Kidney (tissue), 14 donors: ENCODE results near the gene MSRB1. TPM values are rescaled to one million over a fixed set of nuclear protein-coding genes. Genes with fewer than 3 reads are reported as not detected.
A peak's percentile ranks its signal among the peaks of the same experiment; 100 is the strongest.
"Not testable (repeated sequence)": the region's sequence is repeated elsewhere in the genome, so short reads cannot be mapped to it uniquely, and the experiment has no call there.

Experiments used
- DNase-seq, 5 donors: peaks; one replicate each; pipeline ENCODE4 v3.0.0-alpha.2; 2013 to 2020
- FAIRE-seq: peaks from 2 replicates; lab custom pipeline; 2012; peaks lifted over from hg19 to GRCh38; lab: Jason Lieb, UNC
- H3K27ac ChIP-seq, 2 donors: one replicate each; pipeline ENCODE4 v1.7.0; 2013; ENCODE audit warnings: low read depth in 2 of 2, low read length in 2 of 2, inconsistent platforms in 1 of 2
- H3K27me3 ChIP-seq: one replicate; pipeline ENCODE4 v1.7.1; 2013; ENCODE audit warnings: low read length, inconsistent platforms; ENCODE audit not compliant: control insufficient read depth, insufficient read depth
- H3K36me3 ChIP-seq, 3 donors: one replicate each; pipeline versions ENCODE4 v1.7.0 to v1.7.1; 2013; ENCODE audit warnings: low read length in 3 of 3, control low read depth in 1 of 3, inconsistent platforms in 1 of 3; ENCODE audit not compliant: insufficient read depth in 3 of 3, control insufficient read depth in 2 of 3
- H3K4me1 ChIP-seq, 3 donors: one replicate each; pipeline versions ENCODE4 v1.7.0 to v1.7.1; 2013; ENCODE audit warnings: low read length in 3 of 3, inconsistent platforms in 1 of 3, low read depth in 1 of 3; ENCODE audit not compliant: control insufficient read depth in 2 of 3, insufficient read depth in 2 of 3
- H3K4me3 ChIP-seq, 3 donors: one replicate each; pipeline versions ENCODE4 v1.7.0 to v1.8.1; 2013; ENCODE audit warnings: low read length in 3 of 3, control low read depth in 1 of 3, inconsistent platforms in 1 of 3
- H3K9ac ChIP-seq, 3 donors: one replicate each; pipeline versions ENCODE4 v1.7.0 to v1.7.1; 2013; ENCODE audit warnings: low read length in 3 of 3, control low read depth in 1 of 3, inconsistent platforms in 1 of 3
- H3K9me3 ChIP-seq, 3 donors: one replicate each; pipeline versions ENCODE4 v1.7.0 to v1.7.1; 2013; ENCODE audit warnings: low read length in 3 of 3, control low read depth in 1 of 3, inconsistent platforms in 1 of 3; ENCODE audit not compliant: control insufficient read depth in 2 of 3, insufficient read depth in 1 of 3
- intact Hi-C: fragments of 100-400 bp; cut with DNase I; formaldehyde crosslinking; loops from one replicate; pipeline ENCODE4 v1.11.1; 2022
- polyA plus RNA-seq: library from polyadenylated mRNA; stranded (reverse); fragments of 350-450 nt; fragmentation: Illumina TruSeq; extraction: RNeasy Lipid Tissue Mini Kit (QIAGEN cat#74804); gene quantifications from one replicate; pipeline ENCODE4 v1.2.3, GENCODE V29; 2014; ENCODE audit warnings: low read depth, low replicate concordance; ENCODE audit not compliant: insufficient read depth
- total RNA-seq: library from RNA; stranded (reverse); fragmentation: NEBNext Ultra II Directional; extraction: Animal tissue kit (Norgen Biotek cat#: 25700); gene quantifications from one replicate; pipeline ENCODE4 v1.2.1, GENCODE V29; 2021
- TF ChIP-seq, protein P1 (sequence below): IDR thresholded peaks from 3 replicates; pipeline ENCODE4 v1.5.1; 2012; ENCODE audit warnings: mild to moderate bottlenecking, moderate library complexity, borderline replicate concordance; ENCODE audit not compliant: insufficient read depth; ENCODE audit errors: extremely low read depth
- donor health status: control.
- donor health status: control.
- donor health status: control.
- donor health status: control.
- donor health status: control.
- donor health status: DM: yes; HTN: yes; CAD: no.
- donor health status: Normal renal cell carcinoma (clear cell type).

The MSRB1 gene
- total and polyA plus RNA-seq, 2 donors from 2014 or later: 32.0 to 189 TPM

DNA sequence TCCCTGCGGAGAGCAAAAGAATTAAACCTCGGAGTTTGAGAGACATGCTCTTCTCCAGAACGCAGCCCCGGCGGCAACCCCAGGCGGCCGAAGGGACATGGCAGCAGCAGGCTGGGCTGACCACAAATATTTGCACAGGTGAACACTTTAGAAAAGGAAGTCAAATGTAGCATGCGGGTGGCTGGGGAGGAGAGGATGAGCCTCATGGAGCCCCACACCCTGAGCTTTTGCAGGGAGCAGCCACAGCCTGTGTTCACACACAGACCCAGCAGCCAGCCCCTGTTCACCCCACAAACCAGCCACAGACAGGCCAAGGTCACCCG, 42.6 kb downstream of the MSRB1 start:
- H3K9me3 ChIP-seq: no peaks in the 10 kb centered on the region
- no peak overlapping the region for H3K4me3 ChIP-seq
- no peaks in the 10 kb centered on the region for H3K4me1 ChIP-seq
- no peaks in the 10 kb centered on the region for H3K36me3 ChIP-seq
- no peak for FAIRE-seq
- TF ChIP-seq, protein P1, sequence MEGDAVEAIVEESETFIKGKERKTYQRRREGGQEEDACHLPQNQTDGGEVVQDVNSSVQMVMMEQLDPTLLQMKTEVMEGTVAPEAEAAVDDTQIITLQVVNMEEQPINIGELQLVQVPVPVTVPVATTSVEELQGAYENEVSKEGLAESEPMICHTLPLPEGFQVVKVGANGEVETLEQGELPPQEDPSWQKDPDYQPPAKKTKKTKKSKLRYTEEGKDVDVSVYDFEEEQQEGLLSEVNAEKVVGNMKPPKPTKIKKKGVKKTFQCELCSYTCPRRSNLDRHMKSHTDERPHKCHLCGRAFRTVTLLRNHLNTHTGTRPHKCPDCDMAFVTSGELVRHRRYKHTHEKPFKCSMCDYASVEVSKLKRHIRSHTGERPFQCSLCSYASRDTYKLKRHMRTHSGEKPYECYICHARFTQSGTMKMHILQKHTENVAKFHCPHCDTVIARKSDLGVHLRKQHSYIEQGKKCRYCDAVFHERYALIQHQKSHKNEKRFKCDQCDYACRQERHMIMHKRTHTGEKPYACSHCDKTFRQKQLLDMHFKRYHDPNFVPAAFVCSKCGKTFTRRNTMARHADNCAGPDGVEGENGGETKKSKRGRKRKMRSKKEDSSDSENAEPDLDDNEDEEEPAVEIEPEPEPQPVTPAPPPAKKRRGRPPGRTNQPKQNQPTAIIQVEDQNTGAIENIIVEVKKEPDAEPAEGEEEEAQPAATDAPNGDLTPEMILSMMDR: no peak
- intact Hi-C loops: no loop called here
- H3K27me3 ChIP-seq: no peaks in the 10 kb centered on the region
- no peak overlapping the region for H3K9ac ChIP-seq
- no peak overlapping the region for H3K27ac ChIP-seq
- DNase-seq: peak in 1 of 5 donors; percentile 29

DNA sequence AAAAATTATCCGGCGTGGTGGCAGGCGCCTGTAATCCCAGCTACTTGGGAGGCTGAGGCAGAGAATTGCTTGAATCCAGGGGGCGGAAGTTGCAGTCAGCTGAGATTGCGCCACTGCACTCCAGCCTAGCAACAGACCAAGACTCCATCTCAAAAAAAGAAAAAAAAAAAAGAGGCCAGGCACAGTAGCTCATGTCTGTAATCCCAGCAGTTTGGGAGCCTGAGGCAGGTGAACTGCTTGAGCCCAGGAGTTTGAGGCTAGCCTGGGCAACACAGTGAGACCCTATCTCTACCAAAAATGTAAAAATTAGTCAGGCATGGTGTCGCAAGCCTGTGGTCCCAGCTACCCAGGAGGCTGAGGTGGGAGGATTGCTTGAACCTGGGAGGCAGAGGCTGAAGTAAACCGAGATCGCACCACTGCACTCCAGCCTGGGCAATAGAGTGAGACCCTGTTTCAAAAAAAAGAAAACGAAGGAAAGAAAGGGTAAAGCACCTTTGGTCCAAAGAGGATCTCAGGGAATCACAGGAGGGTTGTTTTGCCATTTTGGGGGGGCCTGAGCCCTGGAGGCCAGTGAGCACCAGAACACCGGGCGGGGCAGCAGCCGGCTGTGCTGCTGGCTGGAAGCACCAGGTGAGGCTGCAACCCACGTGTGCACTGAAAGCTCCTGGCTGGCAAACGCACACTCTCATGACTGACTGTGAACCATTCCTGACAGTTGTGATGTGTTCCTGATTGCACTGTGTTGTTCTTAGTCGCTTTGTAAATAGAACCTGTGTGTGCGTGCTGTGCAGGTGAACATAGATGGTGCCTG, 43.2 kb downstream of the MSRB1 start:
- Histone ChIP-seq H3K4me1 (no peaks in the 10 kb centered on the region), H3K4me3 (no peak overlapping the region), H3K9me3 (no peaks in the 10 kb centered on the region), H3K27ac (no peak overlapping the region), H3K36me3 (no peaks in the 10 kb centered on the region), H3K9ac (no peak overlapping the region), H3K27me3 (no peaks in the 10 kb centered on the region)
- FAIRE-seq: no peak
- TF ChIP-seq, protein P1: no peak
- intact Hi-C loops: no loop called here
- DNase-seq: peak in 1 of 5 donors; percentile 38

DNA sequence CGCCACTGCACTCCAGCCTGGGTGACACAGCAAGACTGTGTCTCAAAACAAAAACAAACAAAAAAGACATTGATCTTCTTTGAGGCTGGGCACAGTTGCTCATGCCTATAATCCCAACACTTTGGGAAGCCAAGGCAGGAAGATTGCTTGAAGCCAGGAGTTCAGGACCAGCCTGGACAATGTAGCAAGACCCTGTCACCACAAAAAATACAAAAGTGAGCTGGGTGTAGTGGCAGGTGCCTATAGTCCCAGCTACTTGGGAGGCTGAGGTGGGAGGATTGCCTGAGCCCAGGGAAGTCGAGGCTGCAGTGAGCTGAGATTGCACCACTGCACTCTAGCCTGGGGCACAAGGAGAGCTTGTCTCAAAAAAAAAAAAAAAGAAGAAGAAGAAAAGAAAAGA, 45.3 kb downstream of the MSRB1 start:
- H3K27me3 ChIP-seq, intact Hi-C loops, FAIRE-seq, H3K9me3 ChIP-seq, H3K4me1 ChIP-seq, H3K9ac ChIP-seq, H3K4me3 ChIP-seq, H3K27ac ChIP-seq, H3K36me3 ChIP-seq: not testable (repeated sequence)
- peak in 1 of 5 donors; percentile 7 for DNase-seq

DNA sequence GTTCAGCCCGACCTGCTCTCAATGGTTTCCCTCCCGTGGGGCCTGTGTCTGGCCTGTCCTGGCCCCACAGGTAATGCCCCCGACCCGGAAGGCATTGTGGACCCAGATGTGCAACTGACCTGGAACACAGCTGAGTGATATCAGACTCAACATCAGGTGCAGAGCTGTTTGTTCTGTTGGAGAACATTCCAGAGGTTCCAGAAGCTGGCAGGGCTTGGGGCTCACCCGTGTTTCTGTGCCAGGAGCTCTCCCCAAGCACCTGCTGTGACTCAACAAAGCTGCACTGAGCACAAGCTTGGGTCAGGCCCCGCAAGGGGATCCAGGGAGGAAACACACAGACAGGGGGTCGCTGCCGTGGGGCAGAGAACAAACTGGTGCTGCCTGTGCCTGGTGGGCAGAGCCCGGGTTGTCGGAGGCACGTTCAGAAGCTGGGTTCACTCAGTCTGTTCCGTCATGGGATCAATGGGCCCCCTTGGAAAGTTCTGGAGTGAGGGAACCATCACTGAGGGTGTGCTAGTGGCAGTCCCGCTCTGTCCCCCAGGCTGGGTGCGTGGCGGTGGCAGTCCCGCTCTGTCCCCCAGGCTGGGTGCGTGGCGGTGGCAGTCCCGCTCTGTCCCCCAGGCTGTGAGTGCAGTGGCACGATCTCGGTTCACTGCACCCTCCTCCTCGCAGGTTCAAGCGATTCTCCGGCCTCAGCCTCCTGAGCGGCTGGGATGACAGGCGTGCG, 46.9 kb downstream of the MSRB1 start:
- DNase-seq (peak in 1 of 5 donors; percentile 35), FAIRE-seq (no peak)
- H3K36me3 ChIP-seq: no peaks in the 10 kb centered on the region
- H3K4me1 ChIP-seq: no peaks in the 10 kb centered on the region
- TF ChIP-seq, protein P1: no peak
- no peak overlapping the region for H3K27ac ChIP-seq
- H3K9me3 ChIP-seq: no peaks in the 10 kb centered on the region
- H3K27me3 ChIP-seq: no peaks in the 10 kb centered on the region
- no peak overlapping the region for H3K4me3 ChIP-seq
- H3K9ac ChIP-seq: no peak overlapping the region
- intact Hi-C loops: no loop called here
